HG02763 (cell line): ENCODE results near the gene DNAJC17.

Source experiments
- ATAC-seq: cut with Tn5 transposase; IDR thresholded peaks from one replicate; pipeline ENCODE4 v1.9.1; 2021; ENCODE audit warnings: mild to moderate bottlenecking, moderate library complexity; ENCODE audit not compliant: unreplicated experiment

DNAJC17 gene

DNA sequence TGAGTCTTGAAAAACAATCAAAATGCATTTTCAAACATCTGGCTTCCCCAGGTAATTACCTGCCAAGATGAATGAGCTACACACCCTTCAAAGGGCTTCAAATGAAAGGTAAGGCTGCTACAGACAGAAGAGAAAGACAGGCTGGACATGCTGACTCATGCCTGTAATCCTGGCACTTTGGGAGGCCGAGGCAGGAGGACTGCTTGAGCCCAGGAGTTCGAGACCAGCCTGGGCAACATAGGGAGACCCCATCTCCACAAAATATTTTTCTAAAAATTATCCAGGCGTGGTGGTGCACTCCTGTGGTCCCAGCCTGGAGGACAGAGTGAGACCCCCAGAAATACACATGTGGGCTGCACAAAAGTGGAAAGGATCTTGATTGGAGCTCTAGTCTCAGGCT is 14.9 kb downstream of the DNAJC17 start:
- ATAC-seq = no peak

DNA sequence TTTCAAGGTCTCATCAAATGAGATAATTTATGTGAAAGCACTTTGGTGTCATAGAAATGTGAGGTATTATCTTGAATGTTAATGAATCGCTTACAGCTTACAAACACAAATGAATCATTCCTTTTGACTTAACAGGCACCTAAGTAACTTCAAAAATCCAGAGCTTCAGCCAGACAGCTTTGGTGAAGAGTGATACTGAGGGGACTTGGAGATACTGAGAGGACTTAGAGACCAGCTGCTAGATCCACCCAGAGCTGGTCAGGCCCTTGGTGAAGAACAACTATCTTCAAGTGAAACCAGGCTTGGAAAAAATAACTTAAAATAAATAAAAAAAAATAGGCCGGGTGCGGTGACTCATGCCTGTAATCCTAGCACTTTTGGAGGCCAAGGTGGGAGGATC is 16.6 kb downstream of the DNAJC17 start:
- no peak for ATAC-seq

DNA sequence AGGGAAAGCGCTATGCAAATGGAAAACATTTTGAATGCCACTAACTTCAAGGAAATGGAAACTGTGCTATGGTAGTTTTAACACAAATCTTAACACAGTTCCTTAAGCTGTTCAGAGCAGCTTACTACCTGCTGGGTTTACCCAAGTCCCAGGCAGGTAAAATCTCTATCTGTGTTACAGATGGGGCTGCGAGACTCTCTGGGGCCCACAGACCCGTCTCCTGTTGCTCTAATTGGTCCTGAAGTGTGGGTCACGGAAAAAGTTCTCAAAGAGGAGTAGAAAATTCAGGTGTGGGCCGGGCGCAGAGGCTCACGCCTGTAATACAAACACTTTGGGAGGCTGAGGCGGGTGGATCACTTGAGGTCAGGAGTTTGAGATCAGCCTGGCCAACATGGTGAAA is 17.3 kb downstream of the DNAJC17 start:
- no peak for ATAC-seq

DNA sequence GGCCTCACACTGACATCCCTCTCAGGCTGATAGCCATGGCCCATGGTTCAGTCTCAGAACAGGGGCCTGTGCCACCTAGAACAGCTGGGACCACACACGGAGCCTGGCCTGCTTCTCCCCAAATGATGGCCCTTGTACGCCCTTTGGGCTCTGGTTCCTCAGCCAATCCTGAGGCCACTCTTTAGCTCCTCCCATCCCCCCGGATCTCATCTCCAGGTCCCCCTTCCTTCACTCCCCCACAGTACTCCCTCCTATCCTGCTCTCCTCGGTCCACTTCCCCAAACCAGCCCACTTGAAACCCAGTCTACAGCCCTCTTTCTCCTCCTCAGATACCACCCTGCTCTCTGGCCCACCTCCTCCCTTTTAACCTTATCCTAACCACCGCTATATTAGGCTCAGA is 18.2 kb downstream of the DNAJC17 start:
- no peak for ATAC-seq

DNA sequence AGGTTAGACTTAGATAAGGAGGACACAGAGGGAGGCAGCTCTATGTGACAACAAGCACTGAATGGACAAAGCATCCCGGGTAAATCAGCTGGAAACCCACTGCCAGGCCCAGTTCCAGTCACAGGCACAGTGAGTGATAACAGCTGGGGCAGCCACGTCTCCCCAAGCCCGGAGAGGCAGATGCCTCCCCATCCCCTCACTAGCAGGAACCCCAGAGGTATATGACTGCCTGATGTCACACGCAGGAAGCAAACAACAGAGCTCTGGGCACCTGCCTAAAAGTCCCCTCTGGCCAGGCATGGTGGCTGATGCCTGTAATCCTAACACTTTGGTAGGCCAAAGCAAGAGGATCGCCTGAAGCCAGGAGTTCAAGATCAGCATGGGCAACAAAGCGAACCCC is 19.3 kb downstream of the DNAJC17 start:
- no peak for ATAC-seq

DNA sequence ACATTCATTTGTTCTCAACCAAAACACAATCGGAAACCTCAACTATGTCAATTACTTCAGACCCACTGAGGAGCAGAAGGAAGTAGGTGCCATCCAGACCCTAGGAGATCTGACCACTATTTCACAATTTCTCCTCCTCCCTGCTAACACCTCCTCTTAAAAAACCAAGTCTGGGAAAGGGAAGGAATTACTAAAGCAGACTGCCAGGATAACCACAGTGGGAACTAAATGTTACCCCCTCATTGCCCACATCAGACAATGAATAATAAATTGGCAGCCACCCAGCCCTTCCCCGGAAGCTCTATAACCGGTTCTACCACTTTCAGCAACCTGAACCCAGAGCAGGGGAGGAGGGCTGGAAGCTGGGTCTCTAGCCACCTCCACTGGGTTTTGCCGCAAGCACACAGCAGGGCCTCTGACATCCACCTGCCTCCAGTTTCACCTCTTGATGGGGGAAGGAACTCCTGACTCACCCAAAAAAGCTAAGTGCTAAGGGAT is 19.9 kb downstream of the DNAJC17 start:
- no peak for ATAC-seq

DNA sequence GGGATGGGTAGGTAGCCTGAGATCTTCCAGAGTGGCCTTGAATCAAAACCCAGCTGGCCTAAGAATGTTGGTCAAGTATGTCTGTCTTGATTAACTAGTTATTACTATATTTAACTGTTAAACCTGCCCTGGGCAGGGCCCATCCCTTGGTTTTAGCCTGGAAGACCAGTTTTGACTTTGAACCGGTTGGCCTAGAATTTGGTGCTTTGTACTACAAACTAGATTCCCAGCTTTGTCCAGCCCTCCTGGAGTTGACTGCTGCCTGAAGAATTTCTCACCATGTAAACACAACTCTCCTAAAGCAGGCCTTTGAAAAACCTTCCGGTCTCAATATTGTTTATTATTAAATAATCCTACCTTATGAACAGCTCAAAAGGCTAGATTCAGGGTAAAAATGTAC is 21.5 kb downstream of the DNAJC17 start:
- ATAC-seq = no peak

DNA sequence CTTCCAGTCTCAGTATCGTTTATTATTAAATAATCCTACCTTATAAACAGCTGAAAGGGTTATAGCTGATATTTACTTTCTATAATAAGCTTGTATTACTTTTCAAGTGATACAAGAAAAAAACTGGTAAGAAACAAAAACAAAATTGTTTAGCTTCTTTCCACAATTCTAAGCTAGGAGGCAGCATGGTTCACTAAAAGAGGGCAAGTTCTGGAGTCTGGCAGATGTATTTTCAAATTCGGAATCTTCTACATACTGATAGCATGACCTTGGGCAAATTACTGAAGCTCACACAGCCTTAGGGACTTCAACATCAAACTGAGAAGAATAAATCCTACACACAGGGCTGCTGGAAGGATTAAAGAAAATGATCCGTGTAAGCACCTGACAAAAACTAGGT is 22.1 kb downstream of the DNAJC17 start:
- ATAC-seq = no peak

DNA sequence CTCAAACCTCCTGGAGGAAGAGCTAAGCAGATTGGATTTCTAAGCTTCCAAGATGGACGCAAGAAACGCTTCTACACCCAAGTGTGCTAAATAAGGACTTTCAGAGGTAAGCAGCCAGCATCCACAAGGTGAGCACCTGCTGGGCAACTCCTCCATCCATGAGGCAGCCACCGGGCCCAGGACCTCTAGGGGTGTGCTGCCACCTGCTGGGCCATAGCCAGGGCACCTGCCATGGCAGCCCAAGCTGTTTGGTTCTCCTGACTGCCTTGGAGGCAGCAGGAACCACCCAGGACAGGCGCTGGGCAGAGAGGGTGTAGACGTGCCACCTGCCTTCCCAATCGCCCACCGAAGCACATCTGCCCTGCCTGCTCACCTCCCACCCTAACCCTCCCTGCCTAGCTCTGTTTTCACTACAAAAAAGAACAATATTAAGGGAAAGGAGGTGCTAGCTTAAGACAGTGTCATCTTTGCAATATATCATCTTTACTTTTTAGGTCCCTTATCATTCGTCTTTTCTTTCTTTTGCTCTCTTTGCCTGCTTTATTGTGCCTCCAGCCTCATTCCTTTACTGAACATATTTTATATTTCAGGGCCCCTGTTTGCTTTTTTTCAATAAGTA is 24.6 kb downstream of the DNAJC17 start:
- ATAC-seq = peak; percentile 84

DNA sequence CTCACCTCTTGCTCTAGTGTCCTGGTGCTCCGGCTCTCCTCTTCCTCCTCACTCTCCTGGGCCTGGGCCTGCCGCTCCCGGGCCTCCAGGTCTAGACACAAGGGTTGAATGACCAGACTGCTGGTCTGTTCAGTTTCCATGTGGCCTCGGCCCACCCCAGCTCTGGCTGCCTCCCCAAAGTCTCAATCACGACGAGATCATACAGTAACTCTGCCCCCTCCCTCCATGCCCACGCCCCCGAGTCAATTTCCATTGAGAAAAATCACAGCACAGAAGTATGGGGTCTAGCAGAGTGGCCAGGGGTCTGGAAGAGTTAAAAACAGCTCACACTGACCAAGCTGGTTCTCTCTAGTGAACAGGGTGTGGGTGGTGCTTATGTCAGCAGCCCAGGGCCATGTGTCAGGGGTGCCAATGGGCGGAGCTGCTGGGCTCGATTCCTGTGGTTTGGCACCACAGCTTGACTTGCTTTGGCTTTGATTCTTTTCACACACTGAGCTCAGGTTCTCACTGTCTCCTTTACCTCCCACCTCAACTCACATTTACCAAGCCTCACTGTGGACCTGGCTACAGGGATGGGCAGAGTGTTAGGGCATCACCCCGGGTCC is 30.6 kb downstream of the DNAJC17 start:
- ATAC-seq = no peak

DNA sequence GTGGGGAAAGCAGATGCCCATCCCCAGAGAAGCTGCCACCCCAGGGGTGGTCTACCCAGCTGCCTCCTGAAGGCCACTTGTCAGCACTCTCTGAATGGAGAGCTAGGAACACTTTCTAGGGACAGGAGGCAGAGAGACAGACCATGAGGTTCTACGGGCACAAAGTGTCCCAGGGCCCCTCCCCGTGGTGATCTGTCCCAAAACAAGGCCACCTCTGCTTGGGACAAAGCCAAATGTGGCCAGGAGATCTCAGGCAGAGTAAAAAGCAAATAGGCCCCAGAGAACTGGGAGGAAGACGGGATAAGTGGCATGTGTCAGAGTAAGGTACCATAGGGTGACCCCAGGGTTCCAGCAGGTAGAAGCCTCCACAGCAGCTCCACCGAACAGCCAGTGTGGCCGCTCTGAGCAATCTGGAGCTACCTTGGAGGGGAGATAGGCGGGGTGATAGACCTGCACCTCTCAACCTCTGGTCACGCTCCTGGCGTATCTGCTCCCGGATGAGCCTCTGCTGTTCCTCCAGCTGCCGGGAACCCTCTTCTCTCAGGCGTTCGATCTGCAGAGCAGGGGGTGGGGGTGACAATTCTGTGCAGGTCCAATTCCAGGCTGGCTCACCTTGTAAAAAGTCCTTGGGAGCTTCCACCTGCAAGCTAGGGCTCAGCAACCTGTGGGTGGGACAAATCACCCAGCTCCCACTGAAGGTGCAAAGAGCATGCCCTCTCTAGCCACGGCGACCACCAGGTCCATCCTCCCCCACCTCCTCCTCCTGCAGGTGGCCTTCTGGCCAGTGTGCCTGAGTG is 31.3 kb downstream of the DNAJC17 start:
- ATAC-seq = no peak

DNA sequence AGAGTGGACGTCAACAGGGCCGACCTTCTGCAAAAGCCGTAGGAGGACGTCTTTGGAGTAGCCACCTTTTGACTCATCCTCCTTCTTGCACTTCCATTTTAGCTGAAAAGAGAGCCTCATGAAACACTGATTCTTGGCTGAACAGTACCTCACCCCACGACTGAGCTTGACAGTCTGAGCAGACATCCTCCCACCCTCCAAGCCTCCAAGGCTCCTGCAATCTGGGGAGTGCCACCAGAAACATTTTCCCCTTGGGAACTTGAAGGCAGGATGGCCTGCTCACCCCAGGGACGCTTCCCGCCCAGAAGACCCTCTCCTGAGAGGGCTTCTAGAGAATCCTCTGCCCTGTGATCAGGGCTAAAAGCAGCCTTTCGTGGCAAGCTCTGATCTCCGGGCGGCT is 32.3 kb downstream of the DNAJC17 start:
- no peak for ATAC-seq

DNA sequence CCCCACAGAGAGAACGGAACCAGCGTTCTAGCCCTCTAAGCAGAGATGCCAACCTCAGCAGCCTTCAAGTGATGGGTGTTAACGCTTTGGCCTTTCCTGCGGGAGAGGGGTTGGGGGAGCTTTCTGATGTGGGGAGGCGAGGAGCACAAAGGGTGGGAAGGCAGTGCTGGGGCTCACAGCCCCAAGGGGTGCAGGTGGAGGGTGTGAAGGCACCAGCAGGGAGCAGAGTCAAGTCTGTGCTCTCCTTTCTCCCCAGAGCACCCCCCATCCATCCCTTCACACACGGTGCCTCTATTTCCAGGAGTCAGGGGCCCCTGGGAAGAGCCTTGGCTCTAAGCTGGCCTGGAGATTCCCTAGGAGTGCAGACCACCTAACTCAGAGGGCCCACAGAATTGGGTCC is 33.4 kb downstream of the DNAJC17 start:
- ATAC-seq = no peak

DNA sequence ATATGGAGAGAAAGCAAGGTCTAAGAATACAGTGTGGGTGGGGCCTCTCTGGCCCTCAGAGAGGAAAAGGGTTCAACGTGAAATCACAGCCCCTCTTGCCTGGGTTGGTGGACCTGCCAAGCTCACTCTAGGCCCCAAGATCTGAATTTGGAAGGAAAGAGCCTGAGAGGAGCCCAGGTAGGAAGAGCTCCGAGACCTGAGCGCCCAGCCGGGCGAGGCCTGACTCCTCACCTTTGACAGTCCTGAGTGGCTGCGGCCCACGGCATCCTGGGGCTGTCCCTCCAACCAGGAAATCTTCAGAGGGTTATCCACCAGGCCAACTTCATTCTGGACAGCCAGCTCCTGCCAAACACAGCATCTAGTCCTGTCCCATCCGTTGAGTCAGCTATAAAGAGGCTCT is 33.8 kb downstream of the DNAJC17 start:
- no peak for ATAC-seq

DNA sequence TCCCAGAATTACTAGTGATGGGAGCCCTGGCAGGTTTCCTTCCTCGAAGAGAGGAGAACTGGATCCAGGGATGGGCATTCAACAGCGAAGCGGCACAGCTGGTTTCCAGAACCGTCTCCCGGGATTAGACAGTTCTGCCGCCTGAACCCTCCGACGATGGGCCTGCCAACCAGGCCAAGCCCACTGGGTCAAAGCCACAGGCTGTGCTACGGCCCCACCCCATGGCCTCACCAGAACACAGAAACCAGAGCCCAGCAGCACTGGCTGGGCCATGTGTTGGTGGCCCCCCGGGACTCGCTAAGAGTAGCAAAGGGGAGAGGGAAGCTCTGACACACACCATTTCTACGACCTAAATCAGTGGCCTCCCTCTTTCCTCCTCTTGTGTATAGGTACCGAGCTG is 35.3 kb downstream of the DNAJC17 start:
- no peak for ATAC-seq

DNA sequence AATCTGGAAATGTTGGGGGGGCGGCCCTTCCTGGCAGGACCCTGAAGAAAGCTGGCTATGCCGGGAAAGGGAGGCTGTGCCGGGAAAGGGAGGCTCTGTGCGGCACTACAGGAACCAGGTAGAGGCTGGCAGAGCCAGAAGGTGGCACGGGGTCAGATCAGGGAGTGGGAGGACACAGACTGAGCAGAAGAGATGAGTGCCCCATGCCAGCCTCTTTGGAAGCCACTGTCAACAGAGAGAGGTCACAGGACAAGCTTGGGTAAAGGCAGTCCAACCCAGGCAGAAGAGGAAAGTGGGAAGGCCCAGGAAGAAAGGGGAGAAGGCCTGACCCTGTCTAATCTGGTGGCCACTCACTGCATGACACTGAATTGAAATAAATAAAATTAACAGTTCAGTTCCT is 36.0 kb downstream of the DNAJC17 start:
- no peak for ATAC-seq

DNA sequence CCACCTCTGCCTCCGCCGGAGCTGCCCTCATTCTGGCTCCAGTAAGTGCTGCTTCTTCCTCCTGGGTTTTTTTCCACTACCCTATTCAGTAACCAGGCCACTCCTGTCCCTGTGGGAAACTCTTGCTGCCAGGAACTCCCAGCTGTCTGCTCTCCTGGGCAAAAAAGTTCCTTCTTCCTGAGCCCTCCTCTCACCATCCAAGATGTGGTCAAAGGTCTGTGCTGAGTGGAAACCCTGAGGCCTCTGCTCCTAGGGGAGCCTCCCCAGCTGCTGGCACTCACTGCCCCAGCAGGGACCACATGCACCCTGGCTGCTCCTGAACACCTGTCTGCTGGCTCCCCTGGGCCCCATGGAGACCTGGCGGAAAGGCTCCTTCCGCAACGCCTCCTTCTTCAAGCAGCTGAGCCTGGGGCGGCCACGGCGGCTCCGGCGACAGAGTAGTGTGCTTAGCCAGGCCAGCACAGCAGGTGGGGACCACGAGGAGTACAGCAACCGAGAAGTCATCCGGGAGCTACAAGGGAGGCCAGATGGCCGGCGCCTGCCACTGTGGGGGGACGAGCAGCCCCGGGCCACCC is 37.0 kb downstream of the DNAJC17 start:
- ATAC-seq = no peak

DNA sequence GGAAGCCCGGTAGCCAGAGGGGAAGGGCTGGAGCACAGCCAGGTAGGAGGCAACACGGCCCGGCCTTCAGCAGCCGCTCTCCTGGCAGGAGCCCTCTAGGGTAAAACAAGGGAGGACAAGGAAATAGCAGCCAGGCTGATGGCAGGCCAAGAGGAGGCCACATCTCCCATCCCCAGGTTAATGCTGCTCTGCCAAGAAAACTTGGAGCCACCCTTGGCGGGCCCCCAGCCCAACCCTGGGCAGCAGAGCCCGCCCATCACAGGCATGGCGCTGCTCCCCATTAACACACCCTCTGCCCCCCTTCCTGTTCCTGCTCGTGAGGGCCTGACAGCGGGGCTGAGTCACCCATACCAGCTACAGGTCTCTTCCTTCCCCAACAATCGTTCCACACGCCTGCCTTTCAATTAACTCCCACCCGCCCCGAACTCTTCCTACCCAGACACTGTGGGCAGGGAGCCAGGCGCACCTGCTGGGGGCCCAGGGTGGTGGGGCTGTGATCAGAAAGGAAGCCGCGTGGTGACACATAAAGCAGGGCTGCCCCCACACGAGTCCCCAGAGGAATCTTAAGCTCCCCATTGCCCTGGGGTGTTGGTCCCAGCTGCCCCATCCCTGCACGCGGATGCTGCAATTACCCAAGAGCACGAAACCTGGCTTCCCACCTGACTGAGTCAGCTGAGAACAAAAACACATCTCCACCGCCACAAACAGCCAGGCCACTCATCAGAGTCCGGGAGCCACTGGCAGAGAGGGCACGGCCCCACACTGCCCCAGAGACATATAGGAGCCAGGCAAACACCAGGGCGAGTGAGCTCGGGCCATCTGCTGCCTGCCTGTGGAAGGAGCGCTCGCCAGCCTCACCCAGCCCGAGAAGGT is 37.8 kb downstream of the DNAJC17 start, which contains the start of gene C15orf62:
C15orf62 (plus strand) TSS at position 707 of the 873 bp plus-strand sequence. CDS start 516 bp downstream, outside the sequence.
- ATAC-seq = peak; percentile 40

DNA sequence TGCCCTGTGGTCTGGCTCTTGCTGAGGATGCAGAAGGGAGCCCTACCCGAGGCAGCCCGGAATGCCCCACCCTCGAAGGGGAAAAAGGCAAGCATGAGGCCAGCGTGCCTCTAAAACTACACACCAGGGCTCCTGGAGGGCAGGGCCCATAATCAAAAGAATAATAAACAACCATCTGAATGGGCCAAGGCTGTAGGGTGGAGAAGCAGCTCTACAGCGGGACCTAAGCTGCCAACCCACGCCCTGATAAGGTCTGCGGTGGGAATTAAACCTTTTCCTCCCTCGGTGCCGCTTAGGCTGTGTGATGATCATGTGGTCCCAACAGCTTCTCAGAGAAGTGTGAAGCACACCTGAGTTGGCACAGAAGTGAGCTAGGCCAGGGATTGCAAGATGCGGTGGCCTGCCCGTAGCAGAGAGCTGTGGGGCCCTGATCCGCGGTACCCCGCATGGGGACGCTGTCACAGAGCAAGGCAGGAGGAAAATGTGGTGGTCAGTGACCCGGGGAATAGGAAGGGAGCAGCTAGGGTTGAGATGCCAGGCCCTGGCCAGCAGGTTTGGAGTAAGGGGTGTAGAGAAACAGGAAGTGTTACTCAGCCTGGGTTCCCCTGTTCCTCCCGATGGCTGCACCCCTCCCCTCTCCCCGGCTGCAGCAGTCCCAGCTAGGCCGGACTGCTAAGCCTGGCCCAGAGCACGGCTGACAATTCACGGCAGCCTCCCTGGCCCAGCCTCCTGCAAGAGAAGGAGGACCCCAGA is 38.6 kb downstream of the DNAJC17 start:
- ATAC-seq = no peak
